Activated T-cell treated with anti-CD3 and anti-CD28 coated beads, Interleukin-2, amount 50 U/mL, for 48 hours (primary cell): ENCODE measurements around the gene ANKH.

ENCODE experiments used
- DNase-seq, 2 experiments: peaks; one replicate each; pipeline ENCODE4 v3.0.0-alpha.2; 2020

ANKH gene

GRCh38 chr5:14710313-14710994, 161.1 kb downstream of the ANKH start:
- peak; percentile 10 to 18 for DNase-seq

DNA sequence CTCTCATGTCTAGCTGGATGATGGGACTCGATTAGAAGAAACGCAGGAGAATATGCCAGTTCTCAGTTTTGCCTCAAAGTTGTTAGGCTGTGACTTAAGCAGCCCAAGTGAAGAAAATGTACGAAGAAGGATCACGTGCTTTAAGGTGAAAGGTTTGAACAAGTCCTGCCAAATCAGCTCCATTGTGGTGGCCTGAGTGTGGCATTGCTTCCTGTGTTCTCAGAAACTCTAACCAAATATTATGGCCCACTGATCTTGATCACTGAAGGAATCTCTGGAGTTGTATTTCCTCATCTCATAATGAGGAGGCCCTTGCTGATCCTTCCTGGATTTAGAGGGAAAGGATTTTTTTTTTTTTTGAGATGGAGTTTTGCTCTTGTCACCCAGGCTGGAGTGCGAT, 163.0 kb downstream of the ANKH start:
- DNase-seq = peak in 1 of 2 experiments; percentile 12

GRCh38 chr5:14707811-14708390, 163.7 kb downstream of the ANKH start:
- peak; percentile 15 for DNase-seq

DNA sequence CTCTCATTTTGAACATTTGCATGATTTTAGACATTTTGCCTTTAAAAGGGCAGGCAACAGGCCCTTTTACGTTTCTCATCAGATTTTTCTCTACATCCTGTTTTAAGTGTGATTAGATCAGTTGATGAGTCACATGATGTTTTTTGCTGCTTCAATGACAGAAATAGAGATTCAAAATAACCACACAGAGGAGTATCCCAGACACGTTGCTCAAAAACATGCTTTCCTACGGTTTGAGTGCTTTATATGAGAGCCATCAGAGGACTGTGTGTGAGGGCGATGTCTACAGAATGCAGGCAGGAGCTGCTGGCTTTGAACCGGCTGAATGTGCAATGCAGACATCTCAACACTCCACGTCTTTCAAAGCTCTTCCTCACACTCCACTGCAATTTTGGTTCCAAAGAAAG, 165.0 kb downstream of the ANKH start:
- DNase-seq = peak; percentile 44 to 53

- DNase-seq = no peak
Observed at GRCh38 chr5:14705556-14705955, 166.0 kb downstream of the ANKH start.

DNA sequence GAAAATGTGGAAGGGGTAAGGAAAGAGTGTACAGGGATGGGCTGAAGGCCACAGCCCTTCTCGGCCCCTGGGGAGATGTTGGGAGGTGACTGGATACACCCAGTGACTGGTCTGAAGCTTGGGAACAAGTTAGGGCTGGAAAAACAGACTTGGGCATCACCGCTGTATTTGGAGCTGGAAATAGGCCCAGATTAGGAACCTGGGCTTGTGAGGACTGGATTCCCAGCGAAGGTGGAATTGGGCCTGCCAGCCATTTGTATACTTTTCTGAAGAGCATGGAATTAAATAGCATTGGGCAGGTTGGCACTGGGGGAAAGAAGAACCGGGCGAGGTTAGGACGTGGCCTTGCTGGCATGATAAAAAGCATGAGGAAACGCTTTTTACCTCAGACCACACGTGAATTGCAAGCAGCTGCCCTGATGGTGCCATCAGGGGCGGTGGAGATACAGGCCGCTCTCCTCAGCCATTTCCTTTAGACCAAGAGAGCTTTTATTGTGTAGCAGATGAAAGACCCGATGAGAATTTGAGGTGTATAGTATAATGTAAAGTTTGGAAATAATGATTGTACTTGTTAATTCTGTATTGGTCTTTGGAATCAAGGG, 169.2 kb downstream of the ANKH start:
- no peak for DNase-seq

- no peak for DNase-seq
Observed at GRCh38 chr5:14701556-14701955, 170.0 kb downstream of the ANKH start.

DNA sequence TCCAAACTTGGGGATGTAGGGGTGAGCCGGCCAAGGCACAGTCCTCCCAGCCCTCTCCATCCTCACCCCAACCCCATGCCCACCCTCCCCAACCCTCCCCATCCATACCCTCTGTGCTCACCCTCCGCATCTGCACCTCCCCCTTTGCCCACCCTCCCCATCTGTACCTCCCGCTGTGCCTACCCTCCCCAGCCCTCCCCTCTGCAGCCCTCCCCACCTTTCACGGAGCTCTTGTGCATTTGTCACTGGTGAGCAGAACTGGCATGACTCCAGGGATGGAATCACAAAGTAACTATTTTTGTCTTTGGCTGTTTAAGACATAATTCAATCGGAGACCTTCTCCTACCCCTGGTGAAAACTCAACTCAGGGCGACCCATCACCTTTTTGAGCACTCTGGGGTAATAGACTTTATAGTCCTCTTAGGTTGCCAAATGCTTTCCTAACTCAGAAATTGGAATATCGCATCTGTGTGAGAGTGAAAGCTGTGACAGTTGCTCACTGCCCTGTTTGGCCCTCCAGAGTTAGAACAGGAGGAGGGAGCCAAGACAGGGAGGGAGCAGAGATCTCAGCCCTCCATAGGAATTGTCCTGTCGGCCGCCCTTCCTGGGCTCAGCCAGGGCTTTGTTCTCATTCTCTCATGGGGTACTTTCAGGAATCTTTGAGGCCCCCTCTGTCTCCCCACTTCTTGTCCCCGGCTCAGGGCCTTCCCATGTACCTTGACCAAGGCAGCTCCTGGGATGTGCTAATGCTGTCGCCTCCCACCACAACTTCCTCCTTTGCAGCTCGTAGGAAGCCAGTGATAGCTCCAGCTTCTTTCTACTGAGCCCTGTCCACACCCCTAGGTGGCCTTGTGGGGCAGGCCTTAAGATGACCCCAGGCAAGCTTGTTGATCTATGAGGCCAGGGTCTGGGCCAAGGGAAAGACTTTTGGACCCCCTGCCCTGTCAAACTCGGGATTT, 170.8 kb downstream of the ANKH start:
- DNase-seq = no peak

- DNase-seq = no peak
Observed at GRCh38 chr5:14699807-14700400, 171.7 kb downstream of the ANKH start.

DNA sequence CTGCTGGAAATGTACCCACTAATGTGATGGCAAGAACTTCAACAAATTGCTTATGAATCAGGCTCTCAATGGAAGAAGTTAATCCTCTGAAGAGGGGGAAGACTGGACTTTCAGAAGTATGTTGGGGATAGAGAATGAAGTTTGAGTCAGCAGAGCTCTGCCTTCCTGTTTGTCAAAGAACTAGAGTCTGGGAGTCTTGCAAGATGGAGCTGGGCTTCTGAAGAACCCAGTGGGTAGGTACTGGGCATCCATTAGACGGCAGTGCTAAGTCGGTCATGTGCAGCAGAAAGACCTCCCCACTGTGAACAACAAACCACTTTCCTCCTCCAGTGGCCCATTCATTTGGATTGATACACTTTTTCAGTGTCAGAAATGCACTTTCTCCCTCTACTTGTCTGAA, 172.4 kb downstream of the ANKH start:
- no peak for DNase-seq

- no peak for DNase-seq
Observed at GRCh38 chr5:14698495-14698894, 173.1 kb downstream of the ANKH start.

DNA sequence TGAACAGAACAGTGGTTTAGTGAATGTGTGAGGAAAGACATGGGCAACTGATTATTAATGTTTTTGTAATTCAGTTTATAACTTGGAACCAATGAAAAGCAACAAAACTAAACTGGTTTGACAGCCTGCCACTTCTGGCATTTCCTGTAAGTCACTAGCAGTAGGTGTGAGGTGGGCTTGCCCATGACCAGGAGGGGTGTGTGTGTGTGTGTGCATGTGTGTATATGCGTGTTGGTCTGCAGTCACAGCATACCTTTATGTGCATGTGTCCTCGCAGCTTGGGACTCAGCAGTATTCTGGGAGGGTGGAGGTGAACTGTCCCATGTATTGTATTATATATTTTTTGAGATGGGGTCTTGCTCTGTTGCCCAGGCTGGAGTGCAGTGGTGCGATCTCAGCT, 174.7 kb downstream of the ANKH start:
- no peak for DNase-seq

GRCh38 chr5:14696057-14696456, 175.5 kb downstream of the ANKH start:
- DNase-seq = no peak

DNA sequence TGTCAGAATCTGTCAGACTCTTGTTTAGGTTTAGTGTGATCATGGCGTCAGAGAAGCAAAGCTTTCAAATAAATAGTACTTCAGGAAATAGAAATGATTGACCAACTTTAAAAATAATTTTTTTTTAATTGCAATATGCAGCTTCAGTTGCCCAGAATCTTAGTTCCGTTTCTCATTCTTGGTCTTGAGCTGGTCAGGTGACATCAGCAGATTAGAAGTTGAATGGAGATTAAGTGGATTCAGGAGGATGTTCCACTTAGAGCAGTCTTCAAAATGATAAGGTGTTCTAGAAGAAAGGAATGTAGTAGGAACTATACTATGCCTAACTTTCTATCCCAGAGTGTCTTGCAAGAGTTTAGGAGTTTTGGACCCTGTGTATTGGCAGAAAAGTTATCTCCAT, 176.4 kb downstream of the ANKH start:
- DNase-seq = no peak

DNA sequence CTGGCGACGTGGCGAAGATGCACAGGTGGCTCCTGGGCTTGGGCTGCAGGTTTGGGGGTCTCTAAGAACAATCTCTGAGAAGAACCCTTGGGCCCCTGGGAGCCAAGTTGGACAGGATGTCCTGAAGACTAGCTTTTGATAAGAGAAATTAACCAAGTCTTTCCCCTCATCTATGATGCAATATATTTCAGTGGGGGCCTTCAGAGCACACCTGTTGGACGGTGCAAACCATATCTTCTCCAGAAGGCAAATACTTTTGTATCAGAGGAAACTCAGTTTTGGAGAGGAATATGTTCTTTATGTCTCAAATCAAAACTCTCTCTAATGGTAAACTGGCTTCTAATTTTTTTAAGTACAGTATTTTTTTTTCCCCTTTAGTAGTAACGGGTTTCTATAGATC, 178.5 kb downstream of the ANKH start:
- DNase-seq = no peak

DNA sequence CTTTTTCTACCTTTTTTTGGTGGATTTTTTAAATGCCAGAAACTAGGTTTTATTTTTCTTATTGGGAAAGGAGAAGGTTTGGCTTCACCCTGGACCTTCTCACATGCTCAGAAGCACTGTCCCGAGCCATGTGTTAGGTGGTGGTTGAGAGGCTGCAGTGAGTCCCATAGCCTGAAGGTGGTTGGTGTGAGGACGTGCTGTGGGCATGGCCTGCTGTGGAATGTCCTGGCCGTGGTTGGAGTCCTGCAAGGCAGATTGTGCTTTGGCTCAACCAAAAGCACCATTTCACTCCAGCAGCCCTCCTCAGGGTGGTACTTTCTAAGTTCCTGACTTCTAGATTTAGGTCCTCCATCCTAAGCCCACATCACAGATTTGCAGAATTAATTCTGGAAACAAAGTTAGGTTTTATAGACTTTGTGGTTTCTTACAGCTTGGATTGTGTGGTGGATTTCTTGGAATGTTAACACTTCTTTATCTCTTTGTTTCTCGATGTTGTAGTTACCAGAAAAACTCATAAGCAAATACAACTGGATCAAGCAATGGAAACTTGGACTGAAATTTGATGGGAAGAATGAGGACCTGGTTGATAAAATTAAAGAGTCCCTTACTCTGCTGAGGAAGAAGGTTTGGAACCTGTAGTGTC, 184.4 kb downstream of the ANKH start:
- DNase-seq = no peak

DNA sequence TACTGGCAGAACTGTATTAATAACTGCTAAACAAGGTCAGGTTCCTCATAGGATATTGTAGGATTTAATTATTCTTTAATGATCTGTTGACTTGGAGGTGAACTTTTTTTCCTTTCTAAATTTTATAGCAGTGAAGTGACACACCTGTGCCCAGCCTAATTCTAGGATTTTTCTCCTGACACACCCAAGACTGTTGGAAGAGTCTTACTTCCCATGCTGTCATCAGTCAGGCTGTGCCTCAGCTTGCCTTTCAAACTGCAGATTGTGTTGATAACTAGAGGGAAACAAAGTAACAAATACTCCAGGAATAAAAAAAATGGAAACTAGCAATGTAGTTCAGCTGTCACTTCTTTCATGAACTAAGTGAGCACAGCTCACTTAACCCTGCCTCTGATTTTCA, 185.1 kb downstream of the ANKH start:
- no peak for DNase-seq

DNA sequence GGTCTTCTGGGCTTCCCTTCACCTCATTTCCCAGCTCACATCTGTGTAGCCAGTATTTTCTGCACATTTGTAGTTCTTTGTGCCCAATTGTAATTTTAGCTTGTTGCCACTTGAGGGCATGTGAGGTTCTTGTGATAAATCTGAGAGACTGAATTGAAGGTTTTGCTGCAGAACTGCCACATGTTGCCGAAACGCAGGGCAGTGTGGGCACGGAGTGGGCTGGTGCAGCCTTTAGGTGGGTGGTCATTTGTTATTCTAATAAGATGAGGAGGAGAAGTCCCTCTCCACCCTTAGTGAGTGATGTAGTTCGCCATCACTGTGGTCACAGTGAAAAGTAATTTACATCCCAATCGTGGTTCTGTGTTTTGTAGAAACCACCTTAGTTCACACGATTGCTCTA, 185.8 kb downstream of the ANKH start:
- peak; percentile 50 to 64 for DNase-seq

GRCh38 chr5:14684757-14685156, 186.8 kb downstream of the ANKH start:
- no peak for DNase-seq

DNA sequence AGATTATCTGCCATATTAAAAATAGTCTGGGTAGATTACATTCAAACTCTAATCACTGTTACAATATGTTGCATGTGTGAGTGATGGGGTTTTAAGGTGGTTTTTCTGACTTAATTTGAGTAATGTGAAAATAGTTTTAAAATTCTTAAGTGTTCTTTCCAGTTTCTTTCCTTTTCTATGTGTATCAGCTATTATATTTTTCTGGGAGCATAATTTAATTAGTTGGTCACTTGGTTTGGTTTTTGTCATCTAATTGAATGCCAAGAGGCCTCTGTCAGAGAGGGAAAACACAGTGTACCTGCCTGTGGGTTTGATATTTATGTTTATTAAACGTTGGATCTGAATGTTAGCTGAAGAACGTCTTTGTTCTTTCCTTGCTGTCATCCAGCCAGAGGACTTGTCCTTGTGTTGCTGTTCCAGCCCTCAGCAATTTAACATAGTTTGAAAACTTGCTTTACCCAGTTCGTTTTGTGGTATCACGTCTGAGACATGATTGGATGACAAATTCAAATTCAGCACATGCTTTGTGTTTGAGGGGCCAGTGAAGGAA, 187.6 kb downstream of the ANKH start:
- no peak for DNase-seq

- no peak for DNase-seq
Observed at GRCh38 chr5:14681236-14681752, 190.3 kb downstream of the ANKH start.

DNA sequence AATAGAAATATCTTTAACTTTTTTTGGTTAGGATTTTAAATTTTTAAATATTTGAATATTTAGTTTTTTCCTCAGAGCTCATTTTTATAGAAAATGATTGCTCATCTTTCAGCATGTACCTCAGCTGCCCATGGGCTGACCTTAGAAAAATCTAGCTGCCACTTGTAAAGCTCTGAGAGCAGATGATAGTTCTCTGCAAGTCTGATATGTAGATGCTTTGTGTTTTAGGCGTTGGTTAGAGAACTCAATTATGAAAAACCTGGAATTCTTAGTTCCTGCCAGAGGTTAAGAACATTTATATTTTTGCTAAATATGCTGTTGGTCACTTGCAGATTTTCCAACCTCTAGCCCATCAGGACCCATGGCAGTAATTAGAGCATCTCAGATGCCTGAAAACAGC, 192.0 kb downstream of the ANKH start:
- DNase-seq = no peak
